GM19239 (cell line): ENCODE data around the gene UHRF2.
A peak's percentile ranks its signal among the peaks of the same experiment; 100 is the strongest.
"Not testable (repeated sequence)": the region's sequence is repeated elsewhere in the genome, so short reads cannot be mapped to it uniquely, and the experiment has no call there.

Experiments
- DNase-seq: peaks from one replicate; pipeline ENCODE4 v3.0.0; 2011; ENCODE audit warnings: low spot score; ENCODE audit not compliant: insufficient read length
- FAIRE-seq: peaks from 2 replicates; lab custom pipeline; 2011; peaks lifted over from hg19 to GRCh38; lab: Jason Lieb, UNC

The UHRF2 gene

GRCh38 chr9:6412487-6413364 lies at the start of gene UHRF2:
Gene UHRF2, plus strand, starts transcription at chr9:6413199. Its CDS starts 292 bp downstream, at chr9:6413491.
- peak; percentile 98 for FAIRE-seq

GRCh38 chr9:6367128-6367890 lies 45.7 kb upstream of the UHRF2 start:
- DNase-seq (no peak), FAIRE-seq (no peak)

More at GRCh38 chr9:6412487-6413364, at the start of gene UHRF2:
- peak; percentile 88 for DNase-seq

GRCh38 chr9:6368831-6369230 lies 44.2 kb upstream of the UHRF2 start:
- no peak for FAIRE-seq
- no peak for DNase-seq

- not testable (repeated sequence) for DNase-seq, FAIRE-seq
Measured at GRCh38 chr9:6381477-6382012, 31.5 kb upstream of the UHRF2 start.

GRCh38 chr9:6382681-6383080 lies 30.3 kb upstream of the UHRF2 start:
- FAIRE-seq: no peak
- no peak for DNase-seq

GRCh38 chr9:6383551-6384225 lies 29.3 kb upstream of the UHRF2 start:
- no peak for FAIRE-seq
- DNase-seq: no peak

GRCh38 chr9:6384732-6385131 lies 28.3 kb upstream of the UHRF2 start:
- DNase-seq: no peak
- FAIRE-seq: no peak

GRCh38 chr9:6399071-6399470 lies 13.9 kb upstream of the UHRF2 start:
- FAIRE-seq: no peak

GRCh38 chr9:6405371-6405770 lies 7.6 kb upstream of the UHRF2 start:
- FAIRE-seq (no peak), DNase-seq (no peak)

More at GRCh38 chr9:6399071-6399470, 13.9 kb upstream of the UHRF2 start:
- DNase-seq: no peak

GRCh38 chr9:6407778-6408177 lies 5.2 kb upstream of the UHRF2 start:
- DNase-seq (no peak), FAIRE-seq (no peak)

GRCh38 chr9:6408320-6408719 lies 4.7 kb upstream of the UHRF2 start:
- FAIRE-seq (no peak), DNase-seq (no peak)

- FAIRE-seq (no peak), DNase-seq (no peak)
Measured at GRCh38 chr9:6409811-6410210, 3.2 kb upstream of the UHRF2 start.

GRCh38 chr9:6410633-6411032 lies 2.4 kb upstream of the UHRF2 start:
- FAIRE-seq (peak; percentile 56), DNase-seq (no peak)

GRCh38 chr9:6413365-6414246 lies 607 bp downstream of the UHRF2 start:
- DNase-seq: no peak

GRCh38 chr9:6414247-6414641 lies 1.2 kb downstream of the UHRF2 start:
- FAIRE-seq (peak; percentile 91), DNase-seq (no peak)

More at GRCh38 chr9:6413365-6414246, 607 bp downstream of the UHRF2 start:
- no peak for FAIRE-seq

GRCh38 chr9:6415266-6415665 lies 2.3 kb downstream of the UHRF2 start:
- peak; percentile 48 for FAIRE-seq
- DNase-seq: no peak

- DNase-seq (no peak), FAIRE-seq (peak; percentile 72)
Measured at GRCh38 chr9:6417186-6417585, 4.2 kb downstream of the UHRF2 start.

GRCh38 chr9:6418764-6419163 lies 5.8 kb downstream of the UHRF2 start:
- FAIRE-seq (peak; percentile 79), DNase-seq (no peak)

GRCh38 chr9:6424940-6425339 lies 11.9 kb downstream of the UHRF2 start:
- FAIRE-seq (no peak), DNase-seq (no peak)
